SK-N-SH (cell line): ENCODE results near the gene ZNF526.

Experiments
- EZH2phosphoT487 ChIP-seq: fragments of 200-600 bp; sonication (generic); IDR thresholded peaks from 2 replicates; pipeline ENCODE4 v1.6.1; 2017; ENCODE audit warnings: low read depth, mixed run types, mild to moderate bottlenecking, antibody characterized with exemption, moderate library complexity, borderline replicate concordance
- SIN3A ChIP-seq: IDR thresholded peaks from 2 replicates; pipeline ENCODE4 v1.6.1; 2012; ENCODE audit warnings: low read depth, mild to moderate bottlenecking, low read length, moderate library complexity, borderline replicate concordance
- TAF1 ChIP-seq: IDR thresholded peaks from 2 replicates; pipeline ENCODE4 v1.6.1; 2012; ENCODE audit warnings: low read depth, mild to moderate bottlenecking, low read length, moderate library complexity, borderline replicate concordance
- TF ChIP-seq, protein P1 (sequence below): fragments of 200-600 bp; sonication (generic); IDR thresholded peaks from 2 replicates; pipeline ENCODE4 v1.6.1; 2017; ENCODE audit warnings: antibody characterized with exemption, mild to moderate bottlenecking, moderate library complexity

DNA sequence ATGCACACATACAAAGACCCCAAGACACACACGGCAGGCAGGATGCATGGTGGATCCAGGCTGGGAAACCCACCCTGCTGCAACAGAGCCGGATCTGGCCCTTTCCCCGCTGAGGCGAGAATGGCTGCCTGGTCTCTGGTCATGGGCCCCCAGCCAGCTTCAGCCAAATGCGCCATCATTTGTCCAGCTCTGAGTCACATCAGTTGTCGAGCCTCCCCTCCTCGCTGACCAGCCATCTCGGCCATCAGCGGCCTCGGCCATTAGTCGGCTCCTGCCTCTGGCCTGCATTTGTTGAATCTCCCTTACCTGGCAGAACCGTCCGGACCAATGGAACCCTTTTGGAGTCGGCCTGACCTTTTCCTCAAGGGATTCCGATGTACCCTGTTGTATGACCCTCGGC, 49.4 kb upstream of the ZNF526 start:
- TF ChIP-seq TAF1 (no peak), EZH2phosphoT487 (no peak), SIN3A (no peak)
- TF ChIP-seq, protein P1, sequence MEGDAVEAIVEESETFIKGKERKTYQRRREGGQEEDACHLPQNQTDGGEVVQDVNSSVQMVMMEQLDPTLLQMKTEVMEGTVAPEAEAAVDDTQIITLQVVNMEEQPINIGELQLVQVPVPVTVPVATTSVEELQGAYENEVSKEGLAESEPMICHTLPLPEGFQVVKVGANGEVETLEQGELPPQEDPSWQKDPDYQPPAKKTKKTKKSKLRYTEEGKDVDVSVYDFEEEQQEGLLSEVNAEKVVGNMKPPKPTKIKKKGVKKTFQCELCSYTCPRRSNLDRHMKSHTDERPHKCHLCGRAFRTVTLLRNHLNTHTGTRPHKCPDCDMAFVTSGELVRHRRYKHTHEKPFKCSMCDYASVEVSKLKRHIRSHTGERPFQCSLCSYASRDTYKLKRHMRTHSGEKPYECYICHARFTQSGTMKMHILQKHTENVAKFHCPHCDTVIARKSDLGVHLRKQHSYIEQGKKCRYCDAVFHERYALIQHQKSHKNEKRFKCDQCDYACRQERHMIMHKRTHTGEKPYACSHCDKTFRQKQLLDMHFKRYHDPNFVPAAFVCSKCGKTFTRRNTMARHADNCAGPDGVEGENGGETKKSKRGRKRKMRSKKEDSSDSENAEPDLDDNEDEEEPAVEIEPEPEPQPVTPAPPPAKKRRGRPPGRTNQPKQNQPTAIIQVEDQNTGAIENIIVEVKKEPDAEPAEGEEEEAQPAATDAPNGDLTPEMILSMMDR, result no peak
